ENCODE measurements around the gene FKBP15. TPM values are rescaled to one million over a fixed set of nuclear protein-coding genes. Genes with fewer than 3 reads are reported as not detected.

The FKBP15 gene
- total RNA-seq, 1 experiment from 2014 or later = 32.2 TPM

- Mint-ChIP-seq H3K4me3 (ENCODE audit: unreplicated experiment) (no peak overlapping the region), H3K9me3 (ENCODE audit: unreplicated experiment) (no peaks in the 10 kb centered on the region), H3K36me3 (ENCODE audit: insufficient read depth, unreplicated experiment) (peaks cover 80% of the 10 kb centered on the region), H3K27ac (ENCODE audit: low read depth, unreplicated experiment) (no peak overlapping the region), H3K27me3 (ENCODE audit: insufficient read depth, unreplicated experiment) (no peaks in the 10 kb centered on the region), H3K4me1 (ENCODE audit: insufficient read depth, unreplicated experiment) (no peaks in the 10 kb centered on the region)
- BruUV-seq (replicated peaks) = no TSS peak
- no peak for DNase-seq (ENCODE audit: unreplicated experiment)
- CTCF ChIA-PET = no interaction called here
- TF ChIP-seq, protein P1, sequence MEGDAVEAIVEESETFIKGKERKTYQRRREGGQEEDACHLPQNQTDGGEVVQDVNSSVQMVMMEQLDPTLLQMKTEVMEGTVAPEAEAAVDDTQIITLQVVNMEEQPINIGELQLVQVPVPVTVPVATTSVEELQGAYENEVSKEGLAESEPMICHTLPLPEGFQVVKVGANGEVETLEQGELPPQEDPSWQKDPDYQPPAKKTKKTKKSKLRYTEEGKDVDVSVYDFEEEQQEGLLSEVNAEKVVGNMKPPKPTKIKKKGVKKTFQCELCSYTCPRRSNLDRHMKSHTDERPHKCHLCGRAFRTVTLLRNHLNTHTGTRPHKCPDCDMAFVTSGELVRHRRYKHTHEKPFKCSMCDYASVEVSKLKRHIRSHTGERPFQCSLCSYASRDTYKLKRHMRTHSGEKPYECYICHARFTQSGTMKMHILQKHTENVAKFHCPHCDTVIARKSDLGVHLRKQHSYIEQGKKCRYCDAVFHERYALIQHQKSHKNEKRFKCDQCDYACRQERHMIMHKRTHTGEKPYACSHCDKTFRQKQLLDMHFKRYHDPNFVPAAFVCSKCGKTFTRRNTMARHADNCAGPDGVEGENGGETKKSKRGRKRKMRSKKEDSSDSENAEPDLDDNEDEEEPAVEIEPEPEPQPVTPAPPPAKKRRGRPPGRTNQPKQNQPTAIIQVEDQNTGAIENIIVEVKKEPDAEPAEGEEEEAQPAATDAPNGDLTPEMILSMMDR (IDR thresholded peaks at IDR 0.05; ENCODE audit: unreplicated experiment) = no peak
- POLR2A ChIA-PET = no interaction called here
- intact Hi-C loops (cut with micrococcal nuclease) = no loop called here
Measured at GRCh38 chr9:113166039-113166438, 55.0 kb downstream of the FKBP15 start.

DNA sequence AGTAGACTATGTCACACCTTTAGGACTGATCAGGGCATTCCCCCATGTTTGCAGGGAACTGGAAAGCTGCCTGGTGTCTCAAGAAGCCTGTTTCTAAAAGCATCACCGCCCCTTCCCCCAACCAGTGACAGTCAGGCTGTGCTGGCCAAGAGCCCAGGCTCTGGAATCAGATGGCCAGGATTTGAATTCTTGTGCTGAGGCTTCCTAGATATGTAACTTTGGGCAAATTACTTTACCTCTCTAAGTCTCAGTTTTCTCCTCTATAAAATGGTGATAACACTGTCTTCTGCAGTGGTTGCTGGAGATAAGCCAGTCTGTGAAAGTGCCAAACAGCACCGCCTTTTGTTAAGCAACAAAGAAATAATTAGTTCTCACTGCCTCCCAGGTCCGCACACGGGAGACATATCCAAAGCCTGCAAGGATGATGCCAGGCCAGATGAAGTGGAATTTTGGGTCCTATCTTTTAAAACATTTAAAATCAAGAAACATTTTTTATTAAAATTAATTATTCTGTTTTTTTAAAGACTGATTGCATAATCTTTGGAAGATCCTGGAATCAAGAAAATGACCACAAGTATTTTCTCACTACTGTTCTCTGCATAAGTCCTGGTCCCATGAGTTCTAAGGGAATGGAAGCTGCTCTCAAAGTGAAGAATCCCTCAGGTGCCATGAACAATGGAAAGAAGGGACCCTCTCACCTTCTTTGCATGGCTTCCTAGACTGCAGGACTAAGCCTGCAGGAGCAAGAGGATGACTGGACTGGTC lies 56.4 kb downstream of the FKBP15 start:
- H3K9me3 Mint-ChIP-seq (ENCODE audit: unreplicated experiment) = no peaks in the 10 kb centered on the region
- no peaks in the 10 kb centered on the region for H3K27me3 Mint-ChIP-seq (ENCODE audit: insufficient read depth, unreplicated experiment)
- H3K36me3 Mint-ChIP-seq (ENCODE audit: insufficient read depth, unreplicated experiment) = peaks cover 83% of the 10 kb centered on the region
- TF ChIP-seq, protein P1 (IDR thresholded peaks at IDR 0.05; ENCODE audit: unreplicated experiment) = no peak
- intact Hi-C loops (cut with micrococcal nuclease) = no loop called here
- no peak overlapping the region for H3K27ac Mint-ChIP-seq (ENCODE audit: low read depth, unreplicated experiment)
- ChIA-PET CTCF (interaction anchor here (0.7 to 0.9 kb wide), 2 partner anchors 9 to 52 kb away, joined by 3 read pairs; no protein-coding TSS in a partner anchor), POLR2A (interaction anchor here (1.5 kb wide), 1 partner anchor 9 kb away, joined by 4 read pairs; no protein-coding TSS in a partner anchor)
- H3K4me1 Mint-ChIP-seq (ENCODE audit: insufficient read depth, unreplicated experiment) = no peaks in the 10 kb centered on the region
- no peak for DNase-seq (ENCODE audit: unreplicated experiment)
- no peak overlapping the region for H3K4me3 Mint-ChIP-seq (ENCODE audit: unreplicated experiment)
- no TSS peak for BruUV-seq (replicated peaks)

- peaks cover 84% of the 10 kb centered on the region for H3K36me3 Mint-ChIP-seq (ENCODE audit: insufficient read depth, unreplicated experiment)
- ChIA-PET CTCF (interaction anchor here (1.0 to 1.6 kb wide), 5 partner anchors 10 to 51 kb away, joined by 3 to 6 read pairs (median 4); no protein-coding TSS in a partner anchor), POLR2A (interaction anchor here (0.7 to 1.5 kb wide), 4 partner anchors 8 to 59 kb away, joined by 3 to 4 read pairs (median 4); no protein-coding TSS in a partner anchor)
- peaks cover 7% of the 10 kb centered on the region for H3K4me1 Mint-ChIP-seq (ENCODE audit: insufficient read depth, unreplicated experiment)
- no TSS peak for BruUV-seq (replicated peaks)
- H3K4me3 Mint-ChIP-seq (ENCODE audit: unreplicated experiment) = no peak overlapping the region
- DNase-seq (ENCODE audit: unreplicated experiment) = no peak
- H3K9me3 Mint-ChIP-seq (ENCODE audit: unreplicated experiment) = no peaks in the 10 kb centered on the region
- H3K27me3 Mint-ChIP-seq (ENCODE audit: insufficient read depth, unreplicated experiment) = no peaks in the 10 kb centered on the region
- intact Hi-C loops (cut with micrococcal nuclease) = no loop called here
- TF ChIP-seq, protein P1 (IDR thresholded peaks at IDR 0.05; ENCODE audit: unreplicated experiment) = no peak
- H3K27ac Mint-ChIP-seq (ENCODE audit: low read depth, unreplicated experiment) = no peak overlapping the region
Measured at GRCh38 chr9:113163001-113163400, 58.1 kb downstream of the FKBP15 start.

- Mint-ChIP-seq H3K36me3 (ENCODE audit: insufficient read depth, unreplicated experiment) (peaks cover 78% of the 10 kb centered on the region), H3K4me3 (ENCODE audit: unreplicated experiment) (no peak overlapping the region), H3K9me3 (ENCODE audit: unreplicated experiment) (no peaks in the 10 kb centered on the region), H3K27ac (ENCODE audit: low read depth, unreplicated experiment) (no peak overlapping the region), H3K27me3 (ENCODE audit: insufficient read depth, unreplicated experiment) (no peaks in the 10 kb centered on the region), H3K4me1 (ENCODE audit: insufficient read depth, unreplicated experiment) (peaks cover 7% of the 10 kb centered on the region)
- CTCF ChIA-PET = no interaction called here
- POLR2A ChIA-PET = no interaction called here
- intact Hi-C loops (cut with micrococcal nuclease) = no loop called here
- TF ChIP-seq, protein P1 (IDR thresholded peaks at IDR 0.05; ENCODE audit: unreplicated experiment) = no peak
- DNase-seq (ENCODE audit: unreplicated experiment) = no peak
- BruUV-seq (replicated peaks) = no TSS peak
Measured at GRCh38 chr9:113160571-113160970, 60.5 kb downstream of the FKBP15 start.
